ENCODE measurements around the gene PLA2G2C.

PLA2G2C gene

GRCh38 chr1:20124456-20125057 is 61.8 kb downstream of the PLA2G2C start:
- no peak for TF ChIP-seq CTCF (IDR thresholded peaks at IDR 0.05; ENCODE audit: extremely low read depth, missing control alignments)
- DNase-seq (ENCODE audit: low spot score), result no peak

- TF ChIP-seq CTCF (IDR thresholded peaks at IDR 0.05; ENCODE audit: extremely low read depth, missing control alignments), result no peak
- no peak for DNase-seq (ENCODE audit: low spot score)
Measured at GRCh38 chr1:20123722-20124455, 62.4 kb downstream of the PLA2G2C start.

GRCh38 chr1:20120796-20121195 is 65.5 kb downstream of the PLA2G2C start:
- DNase-seq (ENCODE audit: low spot score), result no peak
- no peak for TF ChIP-seq CTCF (IDR thresholded peaks at IDR 0.05; ENCODE audit: extremely low read depth, missing control alignments)

GRCh38 chr1:20119347-20119746 is 67.0 kb downstream of the PLA2G2C start, which contains the start of gene PLA2G2D:
PLA2G2D (minus strand) TSS chr1:20119536; CDS start chr1:20119498, 38 bp downstream.
- DNase-seq (ENCODE audit: low spot score), result no peak
- no peak for TF ChIP-seq CTCF (IDR thresholded peaks at IDR 0.05; ENCODE audit: extremely low read depth, missing control alignments)

GRCh38 chr1:20117236-20117635 is 69.1 kb downstream of the PLA2G2C start:
- DNase-seq (ENCODE audit: low spot score), result no peak
- no peak for TF ChIP-seq CTCF (IDR thresholded peaks at IDR 0.05; ENCODE audit: extremely low read depth, missing control alignments)

- no peak for DNase-seq (ENCODE audit: low spot score)
- TF ChIP-seq CTCF (IDR thresholded peaks at IDR 0.05; ENCODE audit: extremely low read depth, missing control alignments), result no peak
Measured at GRCh38 chr1:20115916-20116315, 70.4 kb downstream of the PLA2G2C start.

GRCh38 chr1:20115479-20115878 is 70.8 kb downstream of the PLA2G2C start:
- no peak for DNase-seq (ENCODE audit: low spot score)
- TF ChIP-seq CTCF (IDR thresholded peaks at IDR 0.05; ENCODE audit: extremely low read depth, missing control alignments), result no peak
